ENCODE measurements around the gene ST3GAL2. TPM values are rescaled to one million over a fixed set of nuclear protein-coding genes. Genes with fewer than 3 reads are reported as not detected.
A peak's percentile ranks its signal among the peaks of the same experiment; 100 is the strongest.
"Not testable (repeated sequence)": the region's sequence is repeated elsewhere in the genome, so short reads cannot be mapped to it uniquely, and the experiment has no call there.

ST3GAL2 gene
- total and polyA plus RNA-seq, 10 of the 15 experiments (the other 5 are each of a cell fraction or from before 2014, with no cell fraction given), result 0.95 to 61.7 (median 25.9) TPM

GRCh38 chr16:70370145-70370544 is 68.8 kb downstream of the ST3GAL2 start:
- TF ChIP-seq, protein P1, sequence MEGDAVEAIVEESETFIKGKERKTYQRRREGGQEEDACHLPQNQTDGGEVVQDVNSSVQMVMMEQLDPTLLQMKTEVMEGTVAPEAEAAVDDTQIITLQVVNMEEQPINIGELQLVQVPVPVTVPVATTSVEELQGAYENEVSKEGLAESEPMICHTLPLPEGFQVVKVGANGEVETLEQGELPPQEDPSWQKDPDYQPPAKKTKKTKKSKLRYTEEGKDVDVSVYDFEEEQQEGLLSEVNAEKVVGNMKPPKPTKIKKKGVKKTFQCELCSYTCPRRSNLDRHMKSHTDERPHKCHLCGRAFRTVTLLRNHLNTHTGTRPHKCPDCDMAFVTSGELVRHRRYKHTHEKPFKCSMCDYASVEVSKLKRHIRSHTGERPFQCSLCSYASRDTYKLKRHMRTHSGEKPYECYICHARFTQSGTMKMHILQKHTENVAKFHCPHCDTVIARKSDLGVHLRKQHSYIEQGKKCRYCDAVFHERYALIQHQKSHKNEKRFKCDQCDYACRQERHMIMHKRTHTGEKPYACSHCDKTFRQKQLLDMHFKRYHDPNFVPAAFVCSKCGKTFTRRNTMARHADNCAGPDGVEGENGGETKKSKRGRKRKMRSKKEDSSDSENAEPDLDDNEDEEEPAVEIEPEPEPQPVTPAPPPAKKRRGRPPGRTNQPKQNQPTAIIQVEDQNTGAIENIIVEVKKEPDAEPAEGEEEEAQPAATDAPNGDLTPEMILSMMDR (IDR thresholded peaks at IDR 0.05 in 2 of 3, conservative IDR thresholded peaks at IDR 0.05 in 1 of 3; ENCODE audit: control insufficient read depth in 2 of 3, extremely low read depth in 1 of 3, insufficient read depth in 1 of 3, low read depth in 3 of 3, low read length in 3 of 3), result peak; percentile 44 to 61 (median 59)
- TF ChIP-seq RAD21 (IDR thresholded peaks at IDR 0.05; ENCODE audit: insufficient read depth, low read depth, low read length) (peak; percentile 58), SMC3 (IDR thresholded peaks at IDR 0.05; ENCODE audit: borderline replicate concordance, low read length) (peak; percentile 68)
- H3K4me3 ChIP-seq; H3K4me2 ChIP-seq (ENCODE audit: control insufficient read depth, insufficient read depth); H3K9me3 ChIP-seq (replicated peaks; ENCODE audit: control insufficient read depth, insufficient read depth, low read length); H3K9ac ChIP-seq (ENCODE audit: control insufficient read depth, insufficient read depth, low read length); H3K27ac ChIP-seq (ENCODE audit: control insufficient read depth, insufficient read depth); H3K79me2 ChIP-seq (ENCODE audit: control insufficient read depth, insufficient read depth, low read length); DNase-seq (ENCODE audit: low read depth, low spot score); H3K27me3 ChIP-seq (replicated peaks in 1 of 2; ENCODE audit: control insufficient read depth in 2 of 2, insufficient read depth in 2 of 2, low read length in 1 of 2); in situ Hi-C loops (cut with MboI); H4K20me1 ChIP-seq (ENCODE audit: control insufficient read depth, insufficient read depth); H3K4me1 ChIP-seq (ENCODE audit: control insufficient read depth, insufficient read depth, low read length); BruUV-seq (replicated peaks); H2AFZ ChIP-seq (ENCODE audit: control insufficient read depth, low read depth, low read length): not testable (repeated sequence)
- intact Hi-C loops (cut with micrococcal nuclease; ENCODE audit: unreplicated experiment), result loop anchor here (5.0 kb wide), 1 partner anchor 282 kb away; no protein-coding TSS in a partner anchor
- ATAC-seq (peak; percentile 85), FAIRE-seq (peak; percentile 79)
- ChIA-PET CTCF (interaction anchor here (0.7 to 2.6 kb wide), 18 partner anchors 10 to 401 kb away, joined by 3 to 26 read pairs (median 4); partner anchors contain the start of genes DDX19A and FCSK), RAD21 (ENCODE audit: unreplicated experiment) (interaction anchor here (0.7 to 1.5 kb wide), 10 partner anchors 11 to 285 kb away, joined by 3 to 7 read pairs (median 4); partner anchors contain the start of gene FCSK), SMC1A (ENCODE audit: uncharacterized antibody, unreplicated experiment) (interaction anchor here (0.6 to 2.4 kb wide), 8 partner anchors 11 to 816 kb away, joined by 3 to 12 read pairs (median 3); no protein-coding TSS in a partner anchor), POLR2A (interaction anchor here (1.2 kb wide), 1 partner anchor 9 kb away, joined by 3 read pairs; no protein-coding TSS in a partner anchor)
- 16% methylated on average over 10 of the region's 10 CpGs for WGBS (ENCODE audit: insufficient coverage, insufficient replicate concordance, low lambda C conversion rate, missing lambda C conversion rate)
- peaks cover 11% of the 10 kb centered on the region in 2 experiments; a peak in 3 of 4 replicates for H3K36me3 ChIP-seq (ENCODE audit: control insufficient read depth in 2 of 2, insufficient read depth in 2 of 2, low read length in 1 of 2)

GRCh38 chr16:70364399-70364798 is 74.5 kb downstream of the ST3GAL2 start:
- ChIA-PET SMC1A (ENCODE audit: uncharacterized antibody, unreplicated experiment) (no interaction called here), CTCF (no interaction called here), RAD21 (ENCODE audit: unreplicated experiment) (interaction anchor here (1.2 kb wide), 1 partner anchor 114 kb away, joined by 3 read pairs; no protein-coding TSS in a partner anchor), POLR2A (interaction anchor here (0.5 kb wide), 1 partner anchor 127 kb away, joined by 5 read pairs; no protein-coding TSS in a partner anchor)
- FAIRE-seq (peak; percentile 18), ATAC-seq (peak; percentile 56), DNase-seq (ENCODE audit: low read depth, low spot score) (no peak)
- Histone ChIP-seq H3K79me2 (ENCODE audit: control insufficient read depth, insufficient read depth, low read length) (no peaks in the 10 kb centered on the region), H3K4me2 (ENCODE audit: control insufficient read depth, insufficient read depth) (no peak overlapping the region), H3K9ac (ENCODE audit: control insufficient read depth, insufficient read depth, low read length) (no peak overlapping the region), H2AFZ (ENCODE audit: control insufficient read depth, low read depth, low read length) (no peak overlapping the region), H3K27me3 (replicated peaks in 1 of 2; ENCODE audit: control insufficient read depth in 2 of 2, insufficient read depth in 2 of 2, low read length in 1 of 2) (no peaks in the 10 kb centered on the region), H3K27ac (ENCODE audit: control insufficient read depth, insufficient read depth) (peak overlapping the region; percentile 27; the same call in 1 of the 2 replicates), H4K20me1 (ENCODE audit: control insufficient read depth, insufficient read depth) (no peaks in the 10 kb centered on the region), H3K4me1 (ENCODE audit: control insufficient read depth, insufficient read depth, low read length) (no peaks in the 10 kb centered on the region), H3K9me3 (replicated peaks; ENCODE audit: control insufficient read depth, insufficient read depth, low read length) (no peaks in the 10 kb centered on the region), H3K4me3 (no peak overlapping the region), H3K36me3 (ENCODE audit: control insufficient read depth in 2 of 2, insufficient read depth in 2 of 2, low read length in 1 of 2) (peaks cover 13 to 38% of the 10 kb centered on the region in 2 experiments)
- BruUV-seq (replicated peaks), result no TSS peak
- in situ Hi-C loops (cut with MboI), result no loop called here
- intact Hi-C loops (cut with micrococcal nuclease; ENCODE audit: unreplicated experiment), result no loop called here
- TF ChIP-seq, protein P2, sequence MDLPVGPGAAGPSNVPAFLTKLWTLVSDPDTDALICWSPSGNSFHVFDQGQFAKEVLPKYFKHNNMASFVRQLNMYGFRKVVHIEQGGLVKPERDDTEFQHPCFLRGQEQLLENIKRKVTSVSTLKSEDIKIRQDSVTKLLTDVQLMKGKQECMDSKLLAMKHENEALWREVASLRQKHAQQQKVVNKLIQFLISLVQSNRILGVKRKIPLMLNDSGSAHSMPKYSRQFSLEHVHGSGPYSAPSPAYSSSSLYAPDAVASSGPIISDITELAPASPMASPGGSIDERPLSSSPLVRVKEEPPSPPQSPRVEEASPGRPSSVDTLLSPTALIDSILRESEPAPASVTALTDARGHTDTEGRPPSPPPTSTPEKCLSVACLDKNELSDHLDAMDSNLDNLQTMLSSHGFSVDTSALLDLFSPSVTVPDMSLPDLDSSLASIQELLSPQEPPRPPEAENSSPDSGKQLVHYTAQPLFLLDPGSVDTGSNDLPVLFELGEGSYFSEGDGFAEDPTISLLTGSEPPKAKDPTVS (IDR thresholded peaks at IDR 0.05; ENCODE audit: low read depth, low read length), result no peak
- TF ChIP-seq JUNB (IDR thresholded peaks at IDR 0.05) (0 out of 2 replicates have a peak, but pooled peaks have one; percentile 12), POLR2AphosphoS5 (IDR thresholded peaks at IDR 0.05; ENCODE audit: low read length) (peak; percentile 27; the same call in 1 of the 2 replicates), MYB (IDR thresholded peaks at IDR 0.05; ENCODE audit: borderline replicate concordance, low read depth, low read length) (no peak), ZNF384 (IDR thresholded peaks at IDR 0.05; ENCODE audit: borderline replicate concordance, low read depth, low read length) (no peak)
- 22% methylated on average over 5 of the region's 5 CpGs for WGBS (ENCODE audit: insufficient coverage, insufficient replicate concordance, low lambda C conversion rate, missing lambda C conversion rate)

All from GM12878 (cell line).